Kidney tubule cell (primary cell): Measurements from ENCODE around the gene ACSF3.
"Not testable (repeated sequence)": the region's sequence is repeated elsewhere in the genome, so short reads cannot be mapped to it uniquely, and the experiment has no call there.

Source experiments
- DNase-seq: peaks from one replicate; pipeline ENCODE4 v3.0.0-alpha.2; 2018; ENCODE audit warnings: low spot score

The ACSF3 gene

DNA sequence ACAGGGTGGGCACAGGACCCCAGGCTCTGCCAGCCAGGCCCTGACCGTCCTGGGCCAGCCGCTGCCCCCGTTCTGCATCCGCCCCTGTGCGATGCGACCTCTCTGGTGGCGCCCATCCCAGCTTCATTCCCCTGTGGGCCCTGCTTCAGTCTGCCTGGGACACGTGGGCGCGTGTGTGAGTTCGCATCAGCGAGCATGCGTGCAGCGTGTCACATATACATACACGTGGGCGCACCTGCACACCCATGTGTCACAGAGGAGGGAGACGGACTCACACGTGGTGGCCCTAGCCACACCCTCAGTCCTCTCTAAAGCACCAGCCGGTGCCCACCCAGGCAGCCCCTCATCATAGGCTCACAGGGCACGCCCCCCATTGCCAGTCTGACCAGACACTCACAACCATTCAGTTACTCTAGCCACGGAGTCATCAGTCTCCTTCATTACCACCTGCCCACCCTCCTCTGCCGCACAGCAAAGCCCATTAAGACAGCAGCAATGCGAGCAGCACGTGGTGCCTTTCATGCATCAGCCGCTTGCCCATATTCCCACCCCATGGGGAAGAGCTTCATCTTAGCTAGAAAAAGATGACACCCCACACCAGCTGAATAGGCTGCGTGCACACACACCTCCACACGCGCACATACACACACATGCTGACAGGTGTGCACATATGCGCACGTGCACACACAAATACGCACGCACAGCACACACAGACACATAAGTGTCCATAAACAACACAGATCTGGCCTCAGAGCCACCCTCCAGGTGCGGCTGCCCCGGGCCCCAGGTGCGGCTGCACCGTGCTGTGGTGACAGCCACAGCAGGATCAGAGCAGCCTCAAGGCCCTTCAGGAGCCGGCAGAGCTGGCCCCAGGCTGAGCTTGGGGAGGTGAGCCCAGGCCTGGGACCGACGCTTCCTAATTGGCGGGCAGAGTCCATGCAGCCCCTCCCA is 68.4 kb downstream of the ACSF3 start:
- DNase-seq = no peak

DNA sequence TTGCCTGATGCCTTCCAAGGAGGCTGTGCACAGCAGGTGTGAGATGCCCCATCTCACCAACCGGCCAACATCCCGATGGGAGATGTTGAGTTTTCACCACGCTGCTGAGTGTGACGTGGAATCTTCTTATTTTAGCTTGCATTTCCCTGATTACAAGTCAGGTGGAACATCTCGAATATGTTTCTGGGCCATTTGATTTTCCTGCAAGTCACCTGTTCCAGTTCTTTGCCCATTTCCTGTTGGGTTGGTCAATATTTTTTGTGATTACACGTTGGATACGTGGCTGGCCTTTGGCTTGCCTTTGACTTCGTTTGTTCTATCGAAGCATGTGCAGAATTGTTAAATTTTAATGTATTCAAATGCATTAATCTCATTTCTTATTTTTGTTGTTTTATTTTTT is 69.6 kb downstream of the ACSF3 start:
- no peak for DNase-seq

GRCh38 chr16:89164436-89164835 is 70.8 kb downstream of the ACSF3 start:
- no peak for DNase-seq

- no peak for DNase-seq
Observed at GRCh38 chr16:89164847-89165680, 71.4 kb downstream of the ACSF3 start.

- not testable (repeated sequence) for DNase-seq
Observed at GRCh38 chr16:89165681-89165979, 72.0 kb downstream of the ACSF3 start.

DNA sequence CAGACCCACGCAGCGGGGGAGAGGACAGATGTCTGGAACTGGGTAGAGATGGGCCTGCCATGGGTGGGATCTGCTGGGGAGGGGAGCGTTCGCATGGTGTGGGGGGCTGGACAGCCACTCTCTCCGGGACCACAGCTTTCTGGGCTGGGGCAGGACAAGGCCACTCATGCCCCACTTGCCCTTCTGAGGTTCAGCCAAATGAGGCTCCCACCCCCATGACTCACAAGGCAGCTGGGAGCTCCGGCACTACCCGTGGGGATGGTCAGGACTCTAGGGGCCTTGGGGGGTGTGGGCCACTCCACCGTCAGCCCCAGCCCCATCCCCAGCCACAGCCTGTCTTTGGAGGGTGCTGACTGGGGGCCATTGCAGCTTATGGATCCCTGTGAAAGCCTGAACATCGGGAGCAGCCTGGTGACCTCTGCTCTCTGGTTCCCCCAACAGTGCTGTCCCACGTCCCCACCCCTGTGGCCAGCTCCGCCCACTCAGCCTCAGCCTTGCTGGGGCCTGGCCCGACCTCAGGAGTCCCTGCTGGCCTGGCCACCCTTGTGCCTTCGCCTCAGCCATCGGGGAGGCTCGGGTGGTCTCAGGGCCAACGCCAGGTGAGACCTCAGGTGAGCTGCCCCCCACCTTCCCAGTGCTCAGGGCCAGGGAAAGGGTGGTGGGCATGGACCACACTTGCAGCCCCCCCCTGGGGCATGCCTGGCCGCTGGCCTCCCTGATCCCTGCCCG is 73.2 kb downstream of the ACSF3 start:
- no peak for DNase-seq

DNA sequence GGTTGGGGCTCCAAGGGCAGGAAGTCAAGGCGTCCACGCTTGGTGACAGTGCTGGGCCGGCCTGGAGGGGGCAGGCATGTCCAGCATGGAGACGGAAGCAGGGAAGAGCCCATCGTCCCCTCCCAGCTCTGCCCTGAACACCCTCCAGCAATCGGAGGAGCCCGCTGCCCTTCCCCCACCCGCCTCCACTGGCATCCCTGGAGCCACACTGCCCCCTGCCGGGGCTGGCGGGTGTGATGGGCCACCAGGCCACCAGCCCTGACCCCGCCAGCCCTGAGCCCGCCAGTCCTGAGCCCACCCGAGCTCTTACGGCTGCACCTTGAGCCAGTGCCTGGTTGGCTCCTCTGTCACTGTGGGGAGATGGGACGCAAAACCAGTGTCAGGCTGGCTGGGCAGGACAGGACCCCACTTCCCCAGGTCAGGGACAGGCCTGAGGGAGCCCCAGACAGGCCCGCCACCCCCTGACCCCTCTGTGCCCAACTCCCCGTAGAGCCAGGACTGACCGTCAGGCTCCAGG is 73.8 kb downstream of the ACSF3 start:
- peak; percentile 78 for DNase-seq

- DNase-seq = no peak
Observed at GRCh38 chr16:89168381-89169189, 74.9 kb downstream of the ACSF3 start.

- DNase-seq = no peak
Observed at GRCh38 chr16:89169778-89170177, 76.1 kb downstream of the ACSF3 start.

GRCh38 chr16:89170346-89171215 is 76.9 kb downstream of the ACSF3 start:
- DNase-seq = peak; percentile 40

- DNase-seq = peak; percentile 95
Observed at GRCh38 chr16:89171216-89172170, 77.8 kb downstream of the ACSF3 start, which contains the start of gene CDH15. Gene CDH15 (plus strand): TSS chr16:89171748. CDS start chr16:89171832, 84 bp downstream.

DNA sequence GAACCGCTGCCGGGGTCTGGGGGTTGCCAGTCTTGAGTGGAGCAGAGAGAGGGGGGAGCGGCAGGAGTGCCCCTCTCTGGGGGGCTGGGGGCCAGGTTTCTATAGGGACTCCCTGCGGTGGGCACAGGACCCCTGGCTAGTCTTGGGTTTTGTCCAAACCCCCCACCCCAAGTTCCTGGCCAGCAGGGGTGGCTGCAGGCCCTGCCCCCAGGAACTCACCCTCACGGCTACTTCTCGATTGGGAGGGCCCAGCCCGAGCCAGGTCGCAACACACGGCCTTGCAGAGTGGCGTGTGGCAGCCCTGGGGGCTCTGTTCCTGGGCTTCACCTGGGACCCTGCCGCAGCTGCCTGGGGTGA is 78.5 kb downstream of the ACSF3 start:
- no peak for DNase-seq

DNA sequence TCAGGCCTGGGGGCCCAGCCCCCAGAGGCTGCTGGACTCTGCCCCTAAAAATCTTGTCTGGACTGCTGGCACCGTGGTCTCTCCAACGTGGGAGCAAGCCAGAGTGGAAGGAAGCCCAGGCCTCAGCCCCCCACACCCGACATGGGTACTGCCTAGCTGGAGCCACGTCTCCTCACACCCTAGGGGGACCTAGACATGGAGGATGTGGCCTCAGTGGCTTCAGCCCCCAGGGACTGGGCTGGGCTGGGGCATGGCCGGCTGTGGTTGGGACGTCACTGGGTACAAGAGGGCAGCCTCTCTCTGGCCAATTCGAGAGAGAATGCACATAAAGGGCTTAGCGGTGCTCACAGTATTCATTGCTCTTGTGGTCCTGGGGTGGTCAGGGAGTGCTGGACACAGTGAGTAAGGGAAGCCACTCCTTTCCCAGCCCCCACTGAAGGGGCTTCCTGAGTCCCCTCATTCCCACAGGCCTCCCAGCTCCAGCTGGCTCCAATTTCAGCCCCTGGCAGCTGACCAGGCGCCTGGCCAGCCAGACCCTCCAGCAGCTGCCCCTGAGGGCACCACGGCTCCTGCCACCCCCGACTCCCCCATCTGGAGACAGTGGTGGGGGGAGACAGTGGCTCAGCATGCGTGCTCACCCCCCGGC is 79.0 kb downstream of the ACSF3 start:
- DNase-seq = no peak

DNA sequence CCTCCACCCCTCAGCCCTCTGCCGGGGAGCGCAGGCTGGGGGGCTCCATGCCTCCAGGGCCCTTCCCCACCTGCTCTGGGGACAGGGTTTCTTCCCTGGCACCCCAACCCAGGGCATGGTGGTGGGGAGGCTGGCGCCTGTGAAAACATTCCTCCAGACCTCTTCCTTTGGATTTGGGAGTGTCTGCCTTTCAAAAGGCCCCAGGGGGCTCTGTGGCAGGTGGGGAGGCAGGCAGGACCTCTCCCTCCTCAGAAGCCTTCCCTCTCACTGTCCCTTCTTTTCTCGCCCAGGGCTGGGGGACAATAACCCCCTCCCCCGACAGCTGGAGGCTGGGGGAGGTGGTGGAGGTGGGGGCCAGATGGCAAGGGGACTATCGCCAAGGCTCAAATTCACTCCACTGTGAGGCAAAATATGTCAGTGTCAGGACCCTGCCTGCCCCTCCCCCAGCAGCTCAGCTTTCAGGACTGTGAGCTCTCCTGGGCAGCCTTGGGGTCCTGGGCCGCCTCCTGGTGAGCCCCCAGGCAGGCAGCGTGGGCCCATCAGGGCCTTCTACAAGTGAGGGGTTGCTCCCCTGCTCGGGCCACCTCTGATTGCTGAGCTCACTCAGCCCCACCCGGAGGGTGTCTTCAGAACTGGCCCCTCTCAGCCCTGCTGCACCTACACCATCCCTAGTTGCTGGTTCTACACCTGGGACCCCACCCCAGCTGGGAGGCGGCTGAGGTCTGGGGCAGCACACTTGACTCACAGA is 79.7 kb downstream of the ACSF3 start:
- DNase-seq = no peak

DNA sequence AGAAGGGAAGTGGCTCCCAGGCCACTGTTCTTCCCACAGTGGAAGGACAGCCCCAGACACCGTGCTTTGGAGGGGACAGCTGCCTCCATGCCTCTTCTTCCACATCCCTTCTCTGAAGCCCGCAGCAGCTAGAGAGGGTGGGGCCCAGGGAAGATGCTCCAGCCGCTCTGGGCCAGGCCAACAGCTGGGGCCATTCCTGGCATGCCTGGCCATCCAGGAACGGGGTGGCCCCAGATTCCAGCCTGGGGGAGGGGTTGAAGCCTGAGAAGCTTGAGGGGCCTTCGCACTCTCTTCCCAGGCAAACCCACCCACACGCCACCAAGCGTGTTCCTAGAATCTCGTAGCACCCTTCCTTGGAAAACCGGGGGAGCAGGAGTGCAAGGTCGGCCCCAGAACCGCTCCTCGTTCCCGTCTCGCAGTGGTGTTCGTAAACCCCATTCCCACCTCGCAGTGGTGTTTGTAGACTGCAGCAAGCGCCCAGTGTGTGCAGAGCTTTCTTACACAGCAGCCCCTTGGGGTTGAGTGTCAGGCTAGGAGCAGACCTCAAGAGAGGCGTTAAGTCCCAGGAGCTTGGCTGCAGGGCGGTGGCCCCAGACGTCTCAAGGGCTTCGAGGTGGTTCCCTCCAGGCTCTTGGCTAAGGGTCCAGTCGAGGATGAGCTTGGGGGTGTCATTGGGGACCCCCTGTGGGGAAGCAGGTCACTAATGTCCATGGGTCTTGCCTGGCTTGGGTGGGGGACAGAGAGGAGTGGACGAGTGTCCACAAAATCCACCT is 80.6 kb downstream of the ACSF3 start:
- DNase-seq = no peak

GRCh38 chr16:89174877-89175276 is 81.2 kb downstream of the ACSF3 start:
- no peak for DNase-seq
